Testis (tissue), 2 donors: ENCODE measurements around the gene SOWAHC.

ENCODE experiments used
- CTCF ChIP-seq, 3 experiments: fragments of 450-650 bp in 2 of 3; fragments of 200-600 bp in 1 of 3; sonication (generic) in 1 of 3; IDR thresholded peaks; one replicate each; pipeline ENCODE4 v1.5.1; 2016 to 2019; ENCODE audit warnings: antibody characterized with exemption in 3 of 3, mild to moderate bottlenecking in 2 of 3, moderate library complexity in 1 of 3
- POLR2A ChIP-seq: fragments of 450-650 bp; IDR thresholded peaks from one replicate; pipeline ENCODE4 v1.6.1; 2017; ENCODE audit warnings: antibody characterized with exemption, mild to moderate bottlenecking, moderate library complexity

- TF ChIP-seq CTCF (IDR thresholded peaks at IDR 0.05) (no peak), POLR2A (no peak)
These were observed 15.7 kb downstream of the SOWAHC start for GRCh38 chr2:109629867-109630266.
